ENCODE results near the gene CCL1. TPM values are rescaled to one million over a fixed set of nuclear protein-coding genes. Genes with fewer than 3 reads are reported as not detected.
"Not testable (repeated sequence)": the region's sequence is repeated elsewhere in the genome, so short reads cannot be mapped to it uniquely, and the experiment has no call there.

The CCL1 gene
- total and polyA plus RNA-seq, 2 donors (not counting 1 experiment from before 2014, with no cell fraction given), result not detected

DNA sequence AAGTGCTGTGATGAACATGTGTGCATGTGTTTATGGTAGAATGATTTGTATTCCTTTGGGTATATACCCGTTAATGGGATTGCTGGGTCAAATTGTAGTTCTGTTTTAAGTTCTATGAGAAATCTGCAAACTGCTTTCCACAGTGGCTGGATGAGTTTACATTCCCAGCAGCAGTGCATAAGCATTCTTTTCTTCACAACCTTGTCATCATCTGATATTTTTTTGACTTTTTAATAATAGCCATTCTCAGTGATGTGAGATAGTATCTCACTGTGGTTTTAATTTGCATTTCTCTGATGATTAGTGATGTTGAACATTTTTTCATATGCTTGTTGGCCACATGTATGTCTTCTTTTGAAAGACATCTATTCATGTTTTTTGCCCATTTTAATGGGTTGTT, 25.3 kb downstream of the CCL1 start:
- H3K4me3 Mint-ChIP-seq, result no peak overlapping the region
- no peak for DNase-seq
- no peaks in the 10 kb centered on the region for H3K9me3 Mint-ChIP-seq (ENCODE audit: insufficient read depth)
- no peak for ATAC-seq (ENCODE audit: low read depth)
- no peak overlapping the region for H3K27ac Mint-ChIP-seq
- H3K27me3 ChIP-seq (replicated peaks in 1 of 4; ENCODE audit: control extremely low read depth in 1 of 4, control insufficient read depth in 3 of 4, insufficient read depth in 4 of 4, low read length in 3 of 4), result peaks cover 0 to 8% (median 3%) of the 10 kb centered on the region in 4 experiments
- POLR2A ChIA-PET, result no interaction called here
- H3K4me2 ChIP-seq (replicated peaks; ENCODE audit: low read depth, low read length, poor library complexity, severe bottlenecking), result no peak overlapping the region
- H3K4me1 ChIP-seq (ENCODE audit: control insufficient read depth in 2 of 2, insufficient read depth in 2 of 2, low read length in 2 of 2), result no peaks in the 10 kb centered on the region
- no peak overlapping the region for H3K27ac ChIP-seq (ENCODE audit: low read length in 2 of 2)
- peaks cover 0 to 1% (median 0%) of the 10 kb centered on the region in 3 donors for H3K9me3 ChIP-seq (ENCODE audit: control extremely low read depth in 1 of 3, control insufficient read depth in 2 of 3, insufficient read depth in 1 of 3, low read length in 2 of 3)
- no peaks in the 10 kb centered on the region for H3K36me3 ChIP-seq (replicated peaks in 1 of 2; ENCODE audit: control extremely low read depth in 1 of 2, control insufficient read depth in 1 of 2, extremely low read depth in 1 of 2, insufficient read depth in 2 of 2, low read length in 1 of 2)
- no peaks in the 10 kb centered on the region for H3K79me2 ChIP-seq (ENCODE audit: control insufficient read depth, insufficient read depth, low read length)
- H3K27me3 Mint-ChIP-seq, result peaks cover 53% of the 10 kb centered on the region
- TF ChIP-seq, protein P1, sequence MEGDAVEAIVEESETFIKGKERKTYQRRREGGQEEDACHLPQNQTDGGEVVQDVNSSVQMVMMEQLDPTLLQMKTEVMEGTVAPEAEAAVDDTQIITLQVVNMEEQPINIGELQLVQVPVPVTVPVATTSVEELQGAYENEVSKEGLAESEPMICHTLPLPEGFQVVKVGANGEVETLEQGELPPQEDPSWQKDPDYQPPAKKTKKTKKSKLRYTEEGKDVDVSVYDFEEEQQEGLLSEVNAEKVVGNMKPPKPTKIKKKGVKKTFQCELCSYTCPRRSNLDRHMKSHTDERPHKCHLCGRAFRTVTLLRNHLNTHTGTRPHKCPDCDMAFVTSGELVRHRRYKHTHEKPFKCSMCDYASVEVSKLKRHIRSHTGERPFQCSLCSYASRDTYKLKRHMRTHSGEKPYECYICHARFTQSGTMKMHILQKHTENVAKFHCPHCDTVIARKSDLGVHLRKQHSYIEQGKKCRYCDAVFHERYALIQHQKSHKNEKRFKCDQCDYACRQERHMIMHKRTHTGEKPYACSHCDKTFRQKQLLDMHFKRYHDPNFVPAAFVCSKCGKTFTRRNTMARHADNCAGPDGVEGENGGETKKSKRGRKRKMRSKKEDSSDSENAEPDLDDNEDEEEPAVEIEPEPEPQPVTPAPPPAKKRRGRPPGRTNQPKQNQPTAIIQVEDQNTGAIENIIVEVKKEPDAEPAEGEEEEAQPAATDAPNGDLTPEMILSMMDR (IDR thresholded peaks at IDR 0.05), result no peak
- intact Hi-C loops (cut with micrococcal nuclease), result no loop called here
- H3K4me1 Mint-ChIP-seq, result peaks cover 5% of the 10 kb centered on the region
- H2AFZ ChIP-seq (ENCODE audit: insufficient read depth, low read depth, low read length, poor library complexity, severe bottlenecking), result no peak overlapping the region
- H3K4me3 ChIP-seq (ENCODE audit: control extremely low read depth in 1 of 5, extremely low read depth in 1 of 5, insufficient read depth in 1 of 5, low read depth in 2 of 5, low read length in 4 of 5), result no peak overlapping the region
- WGBS (ENCODE audit: insufficient coverage), result no CpG with 5 or more reads among the region's 1 CpG
- no peaks in the 10 kb centered on the region for H4K20me1 ChIP-seq (ENCODE audit: control insufficient read depth, insufficient read depth, low read length, poor library complexity, severe bottlenecking)
- no peak overlapping the region for H3K9ac ChIP-seq (ENCODE audit: low read length)
- CTCF ChIA-PET, result no interaction called here

DNA sequence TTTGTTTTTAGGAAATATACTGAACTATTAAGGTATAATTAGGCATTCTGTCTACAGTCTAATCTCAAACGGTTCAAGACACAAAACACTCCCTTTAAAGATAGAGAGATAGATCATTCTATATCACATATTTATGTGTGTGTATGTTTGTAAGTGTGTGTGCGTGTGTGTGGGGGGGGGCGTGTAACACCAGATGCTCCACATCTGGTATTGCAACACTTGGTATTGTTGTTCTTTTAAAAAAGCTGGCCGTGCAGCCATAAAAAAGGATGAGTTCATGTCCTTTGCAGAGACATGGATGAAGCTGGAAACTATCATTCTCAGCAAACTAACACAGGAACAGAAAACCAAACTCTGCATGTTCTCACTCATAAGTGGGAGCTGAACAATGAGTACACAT, 35.5 kb downstream of the CCL1 start:
- H3K4me2 ChIP-seq (replicated peaks; ENCODE audit: low read depth, low read length, poor library complexity, severe bottlenecking); CTCF ChIA-PET; H3K9me3 ChIP-seq (ENCODE audit: control extremely low read depth in 1 of 3, control insufficient read depth in 2 of 3, insufficient read depth in 1 of 3, low read length in 2 of 3); H3K9me3 Mint-ChIP-seq (ENCODE audit: insufficient read depth); H3K27ac Mint-ChIP-seq; H3K27me3 ChIP-seq (replicated peaks in 1 of 4; ENCODE audit: control extremely low read depth in 1 of 4, control insufficient read depth in 3 of 4, insufficient read depth in 4 of 4, low read length in 3 of 4); H2AFZ ChIP-seq (ENCODE audit: insufficient read depth, low read depth, low read length, poor library complexity, severe bottlenecking); H3K9ac ChIP-seq (ENCODE audit: low read length); ATAC-seq (ENCODE audit: low read depth); H3K4me3 ChIP-seq (ENCODE audit: control extremely low read depth in 1 of 5, extremely low read depth in 1 of 5, insufficient read depth in 1 of 5, low read depth in 2 of 5, low read length in 4 of 5); H3K4me3 Mint-ChIP-seq; DNase-seq; H4K20me1 ChIP-seq (ENCODE audit: control insufficient read depth, insufficient read depth, low read length, poor library complexity, severe bottlenecking); H3K4me1 ChIP-seq (ENCODE audit: control insufficient read depth in 2 of 2, insufficient read depth in 2 of 2, low read length in 2 of 2); H3K36me3 ChIP-seq (replicated peaks in 1 of 2; ENCODE audit: control extremely low read depth in 1 of 2, control insufficient read depth in 1 of 2, extremely low read depth in 1 of 2, insufficient read depth in 2 of 2, low read length in 1 of 2); POLR2A ChIA-PET; H3K27ac ChIP-seq (ENCODE audit: low read length in 2 of 2); intact Hi-C loops (cut with micrococcal nuclease); H3K79me2 ChIP-seq (ENCODE audit: control insufficient read depth, insufficient read depth, low read length); H3K4me1 Mint-ChIP-seq: not testable (repeated sequence)
- peaks cover 31% of the 10 kb centered on the region for H3K27me3 Mint-ChIP-seq
- WGBS (ENCODE audit: insufficient coverage), result 88% methylated on average over 2 of the region's 4 CpGs

Data from B cell (primary cell).